Epithelial cell of esophagus (primary cell): ENCODE results near the gene DDOST.

Experiments used
- DNase-seq: peaks from one replicate; pipeline ENCODE4 v3.0.0; 2010; ENCODE audit warnings: low read depth
- H3K4me3 ChIP-seq: 2 replicates; pipeline ENCODE4 v1.5.1; 2011; ENCODE audit warnings: mild to moderate bottlenecking, low read length, control low read depth
- CTCF ChIP-seq: IDR thresholded peaks from 2 replicates; pipeline ENCODE4 v1.5.1; 2011; ENCODE audit warnings: low read depth, mild to moderate bottlenecking, low read length, control low read depth, inconsistent platforms; ENCODE audit not compliant: insufficient read depth; ENCODE audit errors: missing control alignments

DDOST gene

GRCh38 chr1:20693623-20694022, 32.5 kb upstream of the DDOST start:
- no peak for TF ChIP-seq CTCF
- no peak for DNase-seq
- no peak overlapping the region for H3K4me3 ChIP-seq

GRCh38 chr1:20691872-20692271, 30.7 kb upstream of the DDOST start:
- TF ChIP-seq CTCF: no peak
- DNase-seq: no peak
- no peak overlapping the region for H3K4me3 ChIP-seq

GRCh38 chr1:20689645-20690056, 28.5 kb upstream of the DDOST start:
- DNase-seq: no peak
- TF ChIP-seq CTCF: no peak

GRCh38 chr1:20686883-20687725, 25.9 kb upstream of the DDOST start:
- H3K4me3 ChIP-seq: no peak overlapping the region
- no peak for DNase-seq
- no peak for TF ChIP-seq CTCF

More at GRCh38 chr1:20689645-20690056, 28.5 kb upstream of the DDOST start:
- H3K4me3 ChIP-seq: no peak overlapping the region

GRCh38 chr1:20685741-20686140, 24.6 kb upstream of the DDOST start:
- no peak overlapping the region for H3K4me3 ChIP-seq
- no peak for TF ChIP-seq CTCF
- no peak for DNase-seq

- TF ChIP-seq CTCF: no peak
- H3K4me3 ChIP-seq: no peak overlapping the region
- DNase-seq: no peak
Measured at GRCh38 chr1:20685099-20685662, 24.0 kb upstream of the DDOST start.
